Activated CD4-positive, alpha-beta T cell treated with anti-CD3 and anti-CD28 coated beads, Interleukin-2, amount 50 U/mL, for 4 hours (primary cell): ENCODE data around the gene DIPK1C.
"Not testable (repeated sequence)": the region's sequence is repeated elsewhere in the genome, so short reads cannot be mapped to it uniquely, and the experiment has no call there.

ENCODE experiments used
- DNase-seq, 2 experiments: peaks; one replicate each; pipeline ENCODE4 v3.0.0-alpha.2; 2020

The DIPK1C gene

DNA sequence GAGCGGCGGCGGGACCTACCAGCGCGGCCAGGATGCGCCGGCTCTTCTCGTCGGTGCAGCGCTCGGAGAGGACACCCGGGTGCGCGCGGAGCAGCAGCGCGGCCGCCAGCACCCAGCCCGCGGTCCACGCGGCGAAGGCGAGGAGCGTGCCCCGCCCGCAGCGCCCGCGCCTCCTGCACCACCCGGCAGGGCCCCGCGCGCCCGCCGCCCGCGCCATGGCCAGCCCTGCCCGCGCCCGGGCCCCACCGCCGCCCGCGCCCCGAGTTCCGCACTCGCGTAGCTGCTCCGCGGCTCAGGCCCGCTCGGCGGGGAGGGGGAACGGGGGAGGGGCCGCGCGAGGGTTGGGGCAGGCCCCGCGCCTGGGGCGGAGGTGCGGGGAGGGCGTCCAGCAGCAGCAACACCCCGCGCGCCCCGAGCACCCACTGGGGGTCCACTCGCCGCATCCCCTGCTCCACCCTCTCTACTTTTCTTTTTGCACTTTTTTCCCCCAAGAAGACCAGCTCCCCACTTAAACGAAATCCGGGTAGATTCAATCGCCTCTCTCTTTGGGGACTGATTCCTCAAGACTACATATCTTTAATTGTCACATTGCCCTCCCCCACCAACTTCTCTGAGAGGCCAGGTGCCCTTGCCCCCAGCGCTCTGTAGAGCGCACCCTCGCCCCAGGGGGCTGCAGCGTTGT, at the start of gene DIPK1C:
Gene DIPK1C, minus strand, starts transcription at position 266 of the 682 bp plus-strand sequence. Its CDS starts 49 bp downstream, at position 217.
- DNase-seq = no peak

DNA sequence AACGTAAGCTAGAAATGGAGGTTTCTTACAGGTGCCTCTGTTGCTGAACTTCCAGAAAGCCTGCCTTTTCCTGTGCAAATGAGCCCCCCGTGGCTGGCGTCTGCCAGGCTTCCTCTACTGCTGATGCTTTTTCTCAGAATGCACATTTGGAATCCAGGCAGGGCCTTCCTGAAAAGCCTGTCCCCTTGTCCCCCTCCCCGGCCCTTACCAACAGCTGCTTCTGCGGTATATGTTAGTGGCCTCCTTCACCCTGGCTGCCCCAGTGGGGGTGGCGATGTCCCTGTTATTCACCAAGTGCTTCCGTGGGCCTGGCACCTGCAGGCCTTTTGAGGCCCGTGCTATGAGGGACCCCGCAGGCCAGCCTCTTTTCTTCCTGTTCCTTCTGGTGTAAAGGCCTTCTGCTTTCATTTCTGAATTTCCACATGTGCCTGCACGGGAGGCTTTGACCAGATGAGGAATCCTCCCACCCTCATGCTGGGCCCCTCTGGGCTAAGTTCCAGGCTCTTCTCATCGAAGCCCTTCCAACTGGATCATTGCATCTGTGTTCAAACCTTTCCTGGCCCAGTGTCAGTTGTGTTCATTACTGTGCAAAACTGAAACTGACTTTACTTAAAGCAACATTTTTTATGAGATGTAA, 49.5 kb upstream of the DIPK1C start:
- no peak for DNase-seq

DNA sequence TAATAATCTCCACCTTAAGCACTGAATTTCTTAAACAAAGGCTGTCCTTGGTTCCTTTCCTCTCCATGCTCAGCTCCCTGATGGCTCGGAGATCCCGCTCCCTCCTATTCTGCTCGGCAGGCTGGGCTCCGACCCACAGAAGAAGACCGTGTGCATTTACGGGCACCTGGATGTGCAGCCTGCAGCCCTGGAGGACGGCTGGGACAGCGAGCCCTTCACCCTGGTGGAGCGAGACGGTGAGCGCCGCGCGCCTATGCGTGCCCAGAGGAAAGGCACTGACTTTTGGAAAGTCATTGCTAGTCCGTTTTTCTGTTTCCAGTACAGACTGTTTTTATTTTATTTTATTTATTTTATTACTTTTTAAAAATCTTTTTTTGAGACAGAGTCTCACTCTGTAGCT, 48.7 kb upstream of the DIPK1C start:
- no peak for DNase-seq

DNA sequence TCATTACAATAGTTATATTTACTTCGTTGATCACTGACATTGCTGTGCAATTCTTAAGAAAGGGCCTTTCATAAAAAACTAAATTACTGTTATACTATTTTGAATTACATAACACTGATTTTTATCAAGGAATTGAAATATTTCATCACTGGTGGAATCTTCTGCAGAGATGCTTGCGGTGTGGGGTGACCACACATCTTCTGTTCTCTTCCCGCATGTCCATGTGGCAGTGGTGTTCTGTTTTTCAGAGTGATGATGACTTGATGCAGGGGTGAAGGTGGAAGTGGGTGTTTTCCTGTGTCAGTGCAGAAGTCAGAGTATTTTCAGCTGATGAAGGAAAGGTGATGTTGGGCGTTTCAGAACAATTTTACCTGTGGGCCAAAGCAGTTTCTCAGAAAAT, 46.0 kb upstream of the DIPK1C start:
- DNase-seq = no peak

DNA sequence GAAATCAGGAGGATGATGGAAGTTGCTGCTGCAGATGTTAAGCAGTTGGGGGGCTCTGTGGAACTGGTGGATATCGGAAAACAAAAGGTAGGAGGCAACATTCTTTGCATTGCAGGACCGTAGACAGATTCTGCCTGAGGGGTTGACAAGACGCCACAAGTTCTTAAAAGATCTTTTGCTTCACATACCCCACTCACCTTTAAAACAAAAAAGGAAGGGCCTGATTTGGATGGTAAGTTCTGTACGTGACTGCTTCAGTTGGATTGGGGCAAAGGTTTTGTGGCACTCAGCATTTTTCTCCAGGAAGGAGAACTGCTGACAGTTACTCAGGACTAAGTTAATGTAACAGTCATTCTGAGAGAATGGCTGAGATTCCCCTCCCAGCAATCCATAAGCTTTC, 44.3 kb upstream of the DIPK1C start:
- no peak for DNase-seq

DNA sequence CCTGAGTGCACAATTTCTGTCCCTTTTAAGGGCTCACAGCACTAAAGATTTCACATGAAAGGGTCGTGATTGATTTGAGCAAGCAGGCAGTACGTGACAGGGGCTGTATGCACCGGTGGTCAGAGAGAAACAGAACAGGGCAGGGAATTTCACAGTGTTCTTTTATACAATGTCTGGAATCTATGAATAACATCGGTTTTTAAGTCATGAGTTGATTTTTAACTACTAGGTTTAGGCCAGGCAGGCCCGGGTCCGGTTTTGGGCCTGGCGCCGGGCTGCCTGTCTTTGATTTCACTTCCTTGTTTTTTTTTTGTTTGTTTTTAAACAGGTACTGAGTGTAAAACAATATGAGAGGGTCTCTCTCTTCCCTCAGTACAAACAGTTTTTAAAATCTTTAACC, 43.7 kb upstream of the DIPK1C start:
- not testable (repeated sequence) for DNase-seq

DNA sequence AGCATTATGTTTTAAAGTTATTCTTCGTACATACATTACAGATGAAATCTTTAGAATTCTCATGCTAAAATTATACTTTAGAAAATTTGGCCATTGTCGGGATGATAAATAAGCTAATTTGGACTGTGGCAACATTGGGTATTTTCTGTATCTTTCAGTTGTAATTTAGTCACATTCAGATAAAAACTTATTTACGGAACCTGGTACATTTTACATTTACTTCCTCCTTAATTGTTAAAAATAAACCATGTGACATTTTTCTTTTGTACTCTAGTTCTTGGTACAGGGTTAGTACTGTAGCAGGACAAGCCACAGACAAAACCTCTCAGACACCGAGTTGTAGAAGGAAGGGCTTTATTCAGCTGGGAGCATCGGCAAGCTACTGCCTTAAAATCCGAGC, 43.3 kb upstream of the DIPK1C start:
- DNase-seq = no peak

DNA sequence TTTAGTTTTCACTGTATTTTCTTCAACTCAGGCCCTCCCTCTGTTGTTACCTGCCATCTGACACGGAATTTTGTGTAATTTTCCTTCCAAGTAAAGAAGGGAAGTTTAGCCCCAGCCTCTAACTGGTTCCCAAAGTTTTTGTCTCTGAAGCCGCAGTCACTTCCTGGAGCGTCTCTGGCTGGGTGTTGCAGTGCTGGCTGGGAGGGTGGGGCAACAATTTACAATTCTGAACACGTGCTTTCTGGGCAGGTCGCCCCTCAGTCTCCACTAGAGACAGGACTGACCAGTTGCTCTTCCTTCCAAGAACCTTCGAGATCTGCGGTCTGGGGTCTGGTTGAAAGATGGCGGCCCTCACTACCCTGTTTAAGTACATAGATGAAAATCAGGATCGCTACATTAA, 42.5 kb upstream of the DIPK1C start:
- DNase-seq = peak; percentile 30 to 34

DNA sequence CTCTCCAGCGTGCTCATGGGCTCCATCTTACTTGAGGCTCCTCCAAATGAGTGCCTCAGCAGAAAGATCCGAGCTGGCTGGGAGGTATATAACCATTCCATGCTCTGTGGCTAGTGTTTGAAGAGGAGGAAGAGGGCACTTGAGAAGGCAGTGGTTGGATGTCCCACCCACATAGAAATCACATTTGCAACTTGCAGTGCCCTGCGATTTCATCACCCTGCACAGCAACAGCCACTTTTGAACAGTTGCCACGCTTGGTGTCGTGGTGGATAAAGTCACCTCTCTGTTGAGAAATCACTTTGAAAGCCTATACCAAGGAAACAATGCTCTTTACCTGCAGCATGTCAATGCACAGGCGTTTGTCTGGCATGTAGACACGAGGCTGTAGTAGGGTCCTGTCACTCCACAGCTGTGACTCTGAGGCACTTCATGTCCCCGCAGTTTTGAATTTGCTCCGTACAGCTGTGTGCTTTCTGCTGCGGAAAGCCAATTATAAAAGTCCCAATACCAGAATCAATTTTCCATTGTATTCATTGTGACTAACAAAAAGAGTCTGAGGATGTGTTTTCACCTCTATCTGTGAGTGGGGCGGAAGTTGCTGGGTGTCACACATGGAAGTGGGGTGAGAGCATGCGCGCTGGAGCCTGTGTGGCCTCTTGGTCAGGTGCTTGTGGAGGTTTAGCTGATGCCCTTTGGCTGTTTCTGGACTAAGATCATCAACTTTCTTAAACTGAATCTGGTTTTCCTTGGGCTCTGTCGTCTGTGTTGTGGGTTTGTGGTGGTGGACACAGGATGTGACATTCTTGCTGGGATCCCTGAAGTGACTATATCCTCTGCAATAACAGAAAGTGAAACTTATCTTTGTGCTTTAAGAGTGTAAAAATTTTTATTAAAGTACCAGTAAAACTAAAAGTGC, 41.9 kb upstream of the DIPK1C start:
- peak; percentile 73 to 75 for DNase-seq

DNA sequence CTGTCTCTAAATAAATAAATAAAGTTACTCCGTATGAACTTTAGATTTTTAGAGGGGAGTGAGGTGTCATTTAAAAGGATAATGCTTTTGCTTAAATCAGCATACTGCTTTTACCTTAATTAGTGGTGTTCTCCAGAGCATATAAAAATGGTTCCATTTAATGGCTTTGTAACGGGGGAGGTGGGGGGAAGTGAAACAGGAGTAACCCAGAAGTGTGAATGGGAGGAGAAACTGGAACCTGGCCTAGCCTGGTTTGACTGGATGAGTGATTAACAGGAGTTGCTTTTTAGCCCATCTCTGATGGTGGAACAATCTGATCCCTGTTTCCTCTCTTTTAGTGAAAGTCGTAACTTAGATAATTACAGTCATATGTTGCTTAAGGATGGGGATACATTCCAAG, 40.7 kb upstream of the DIPK1C start:
- DNase-seq = no peak

DNA sequence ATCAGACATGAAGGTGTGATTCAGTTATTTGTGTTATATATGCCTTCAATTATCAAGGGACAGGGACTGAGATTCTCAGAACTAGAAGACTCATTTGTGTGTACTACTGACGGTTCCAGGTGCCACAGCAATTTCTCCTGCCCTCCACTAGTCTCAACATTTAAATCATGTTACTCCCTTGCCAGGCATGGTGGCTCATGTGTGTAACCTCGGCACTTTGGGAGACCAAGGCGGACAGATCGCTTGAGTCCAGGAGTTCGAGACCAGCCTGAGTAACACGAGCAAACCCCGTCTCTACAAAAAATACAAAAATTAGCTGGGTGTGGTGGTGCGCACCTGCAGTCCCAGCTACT, 40.2 kb upstream of the DIPK1C start:
- DNase-seq = no peak

DNA sequence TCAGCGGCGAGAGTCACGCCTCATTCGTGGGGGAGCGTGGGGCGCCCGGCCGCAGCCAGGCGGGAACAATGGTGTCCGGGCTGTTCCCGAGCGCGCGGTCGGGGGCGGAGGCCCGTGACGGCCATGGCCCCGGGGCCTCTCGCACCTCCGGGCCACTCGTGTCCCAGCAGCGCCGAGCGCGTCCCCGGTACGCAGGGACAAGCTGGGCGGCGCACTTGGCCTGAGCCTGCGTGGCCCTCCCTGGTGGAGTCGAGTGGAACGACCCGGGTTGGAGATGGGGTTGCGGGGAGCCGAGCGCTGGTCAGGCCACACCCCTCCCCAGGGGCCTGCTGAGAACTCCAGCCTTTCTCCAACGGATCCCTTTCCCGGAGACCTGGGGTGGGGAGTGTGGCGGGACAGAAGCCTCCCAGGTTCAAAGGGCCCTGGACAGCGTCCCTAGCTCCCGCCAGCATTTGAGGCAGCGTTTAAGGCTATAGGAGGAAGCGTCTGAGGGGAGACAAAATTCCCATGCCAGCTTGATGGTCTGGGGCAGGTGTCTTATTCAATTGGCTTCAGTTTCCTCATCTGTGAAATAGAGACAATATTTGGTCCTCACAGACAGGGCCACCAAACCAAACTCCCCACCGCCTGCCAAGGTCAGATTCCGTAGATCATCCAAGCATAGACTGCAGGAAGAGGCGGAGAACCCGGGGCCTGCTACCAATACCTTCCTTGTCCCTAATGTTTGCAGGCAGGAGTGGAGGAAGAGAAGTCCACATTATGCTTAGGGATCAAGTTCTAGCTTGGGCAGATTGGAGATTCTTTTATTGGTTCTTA, 39.6 kb upstream of the DIPK1C start:
- DNase-seq = peak; percentile 14 to 19

DNA sequence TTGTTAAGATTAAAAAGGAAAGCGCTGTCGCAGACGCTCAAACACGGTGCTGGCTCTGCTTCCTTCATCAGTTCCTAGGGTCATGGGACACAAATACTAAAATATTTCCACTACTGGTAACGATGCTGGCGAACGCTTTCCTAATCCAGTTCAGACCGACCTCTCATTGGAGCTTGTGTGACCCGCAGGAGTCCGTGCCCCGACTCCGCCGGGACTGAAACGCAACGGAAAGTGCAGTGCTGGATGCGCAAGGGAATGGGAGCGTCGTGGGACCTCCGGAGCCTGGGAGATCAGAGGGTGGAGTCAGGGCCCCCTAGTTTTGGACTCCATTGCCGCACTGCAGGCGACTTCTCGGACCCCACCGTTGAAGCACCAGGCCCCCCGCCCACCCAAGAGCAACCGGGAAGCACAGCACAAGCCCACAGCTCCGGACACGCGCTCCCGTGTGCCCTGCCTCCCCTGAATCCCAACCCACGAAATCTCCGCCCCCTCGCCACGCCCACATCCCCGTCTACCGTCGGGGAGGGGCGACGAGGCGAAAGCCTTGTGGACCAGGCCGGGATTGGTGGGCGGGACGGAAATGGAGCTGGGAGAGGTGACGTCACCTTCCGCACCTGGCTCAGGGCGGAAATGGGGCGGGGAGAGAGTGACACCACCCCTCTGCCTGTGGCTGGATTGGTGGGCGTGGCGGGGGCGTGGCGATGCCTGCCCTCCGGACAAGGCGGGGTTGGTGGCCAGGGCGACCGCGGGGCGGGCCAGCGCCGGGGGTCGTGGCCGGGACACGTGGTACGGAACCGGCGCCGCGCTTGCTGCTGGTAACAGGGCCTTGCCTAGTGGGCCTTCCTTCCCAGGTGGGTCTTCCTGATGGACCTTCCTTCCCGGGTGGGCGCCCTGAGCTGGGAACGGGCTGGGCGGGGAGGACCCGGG, 38.7 kb upstream of the DIPK1C start, which contains the start of gene CNDP2:
Gene CNDP2, plus strand, starts transcription at position 783 of the 927 bp plus-strand sequence. CDS start 3,611 bp downstream, outside the sequence.
- DNase-seq = peak; percentile 98

DNA sequence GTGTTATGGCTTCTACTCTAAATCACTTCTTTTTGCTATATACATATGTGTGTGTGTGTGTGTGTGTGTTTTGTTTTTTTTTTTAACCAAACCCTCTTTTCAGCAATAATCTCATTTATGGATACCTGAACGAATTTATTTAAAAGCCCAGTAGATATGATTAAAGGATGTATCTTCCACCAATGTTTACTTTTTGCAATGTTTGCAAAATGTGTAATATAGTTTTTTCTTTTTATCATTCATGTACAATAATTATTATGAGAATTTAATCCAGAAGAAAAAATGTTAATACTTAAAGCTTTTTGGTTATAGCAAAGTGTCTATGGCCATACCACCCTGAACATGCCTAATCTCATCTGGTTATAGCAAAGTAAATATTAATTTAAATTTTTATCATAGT, 37.4 kb upstream of the DIPK1C start:
- no peak for DNase-seq

DNA sequence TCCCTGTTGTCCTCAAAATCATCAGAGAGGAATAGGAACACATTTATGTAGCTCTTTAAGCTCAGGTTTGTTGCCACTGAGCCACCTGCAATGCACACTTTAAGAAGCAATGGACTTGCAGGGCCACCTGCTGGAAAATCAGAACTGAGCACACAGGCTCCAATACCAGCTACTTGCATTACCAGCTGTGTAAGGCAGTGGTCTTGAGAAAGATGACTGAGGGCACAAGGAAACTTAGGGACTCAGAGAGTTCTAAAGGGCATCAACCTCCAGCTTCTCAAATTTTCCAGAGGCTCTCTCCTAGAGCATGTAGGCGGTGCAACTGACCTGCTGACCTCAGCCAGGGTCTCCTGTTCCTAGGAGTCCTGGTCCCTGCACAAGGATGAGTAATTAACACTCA, 36.6 kb upstream of the DIPK1C start:
- peak; percentile 49 to 58 for DNase-seq

DNA sequence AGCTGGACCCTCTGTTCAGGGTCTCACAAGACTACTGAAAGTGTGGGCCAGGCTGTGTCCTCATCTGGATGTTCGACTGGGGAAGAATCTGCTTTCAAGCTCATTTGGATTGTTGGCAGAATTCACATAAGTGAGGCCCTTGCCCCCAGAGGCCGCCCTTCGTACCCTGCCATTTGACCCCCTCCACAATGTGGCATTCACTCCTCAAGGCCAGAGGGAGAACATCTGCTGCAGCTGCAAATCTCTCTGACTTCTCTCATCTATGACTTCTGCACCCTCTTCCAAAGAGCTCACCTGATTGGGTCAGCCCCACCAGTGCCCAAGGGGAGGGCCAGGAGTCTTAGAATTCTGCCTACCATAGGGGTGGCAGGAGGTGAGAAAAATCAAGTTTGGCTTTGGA, 35.2 kb upstream of the DIPK1C start:
- DNase-seq = no peak

DNA sequence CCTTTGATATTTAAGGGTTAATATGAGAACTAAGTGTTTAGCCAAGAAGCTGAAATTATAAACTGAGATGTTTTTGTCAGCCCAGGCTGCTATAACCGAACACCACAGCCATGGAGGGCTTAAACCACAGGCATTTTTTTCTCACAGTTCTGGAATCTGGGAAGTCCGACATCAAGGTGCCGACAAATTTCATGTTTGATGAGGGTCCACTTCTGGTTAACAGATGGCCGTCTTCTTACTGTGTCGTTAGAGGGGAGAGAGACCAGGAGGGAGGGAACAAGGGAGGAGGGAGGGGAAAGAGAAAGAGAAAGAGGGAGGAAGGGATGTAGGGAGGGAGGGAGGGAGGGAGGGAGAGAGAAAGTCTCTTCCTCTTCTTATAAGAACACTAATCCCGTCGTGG, 32.6 kb upstream of the DIPK1C start:
- DNase-seq = no peak

DNA sequence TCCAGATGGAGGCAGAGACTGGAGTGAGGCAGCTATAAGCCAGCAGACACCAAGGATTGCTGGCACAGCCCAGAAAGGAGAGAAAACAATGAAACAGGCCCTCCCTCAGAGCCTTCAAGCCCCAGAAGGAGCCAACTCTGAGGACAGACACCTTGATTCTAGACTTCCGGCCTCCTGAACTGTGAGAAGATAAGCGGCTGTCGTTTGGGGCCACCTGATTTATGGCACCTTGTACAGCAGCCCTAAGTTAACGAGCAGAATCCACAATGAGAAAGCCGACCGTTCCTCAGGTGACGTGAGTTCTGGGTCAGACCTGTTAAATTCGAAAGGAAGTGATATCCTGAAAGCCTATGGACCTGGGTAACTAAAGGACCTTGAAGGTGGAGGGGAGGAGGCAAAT, 31.8 kb upstream of the DIPK1C start:
- no peak for DNase-seq

DNA sequence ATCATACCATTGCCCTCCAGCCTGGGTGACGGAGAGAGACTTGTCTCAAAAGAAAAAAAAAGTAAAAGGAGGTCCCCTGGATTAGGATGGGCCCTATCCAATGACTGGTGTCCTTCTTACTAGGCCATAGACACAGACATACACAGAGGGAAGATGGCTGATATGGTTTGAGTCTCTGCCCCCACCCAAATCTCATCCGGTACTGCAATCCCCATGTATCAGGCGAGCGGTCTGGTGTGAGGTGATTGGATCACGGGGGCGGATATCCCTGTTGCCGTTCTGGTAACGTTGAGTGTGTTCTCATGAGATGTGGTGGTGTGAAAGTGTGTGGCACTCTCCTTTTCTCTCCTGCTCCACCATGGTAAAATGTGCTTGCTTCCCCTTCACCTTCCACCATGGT, 31.2 kb upstream of the DIPK1C start:
- no peak for DNase-seq

DNA sequence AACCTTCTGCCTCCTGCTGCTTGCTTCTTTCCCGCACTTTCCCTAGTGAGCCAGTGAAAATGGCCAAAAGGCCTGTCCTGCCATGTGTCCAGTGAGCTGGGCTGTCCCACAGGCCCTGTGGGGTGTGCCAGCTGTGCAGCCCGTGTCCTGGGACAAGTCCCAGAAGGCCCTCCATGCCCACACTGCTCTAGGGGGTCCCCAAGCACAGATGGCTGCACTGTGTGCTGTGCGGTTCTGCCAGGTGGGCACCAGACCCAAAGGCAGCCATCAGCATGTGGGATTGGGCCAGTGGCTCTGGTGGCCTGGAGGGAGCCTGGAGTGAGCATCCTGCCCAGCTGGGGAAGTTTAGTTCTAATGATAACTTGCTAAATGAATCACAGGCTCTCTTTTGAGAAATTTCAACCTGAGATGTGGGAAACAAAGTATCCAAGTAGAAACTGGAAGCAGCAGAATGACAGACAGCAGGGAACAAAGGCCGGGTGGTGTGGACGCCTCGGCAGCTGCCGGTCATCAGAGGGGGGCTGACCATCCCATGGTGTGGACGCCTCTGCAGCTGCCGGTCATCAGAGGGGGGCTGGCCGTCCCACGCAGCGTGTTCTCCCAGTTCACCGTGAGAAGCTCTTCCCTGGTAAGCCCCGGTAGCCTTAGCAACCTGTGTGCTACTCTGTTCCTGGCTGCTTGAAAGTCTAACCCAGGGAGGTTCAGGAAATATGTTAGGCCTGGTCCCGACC, 29.2 kb upstream of the DIPK1C start:
- DNase-seq = no peak

DNA sequence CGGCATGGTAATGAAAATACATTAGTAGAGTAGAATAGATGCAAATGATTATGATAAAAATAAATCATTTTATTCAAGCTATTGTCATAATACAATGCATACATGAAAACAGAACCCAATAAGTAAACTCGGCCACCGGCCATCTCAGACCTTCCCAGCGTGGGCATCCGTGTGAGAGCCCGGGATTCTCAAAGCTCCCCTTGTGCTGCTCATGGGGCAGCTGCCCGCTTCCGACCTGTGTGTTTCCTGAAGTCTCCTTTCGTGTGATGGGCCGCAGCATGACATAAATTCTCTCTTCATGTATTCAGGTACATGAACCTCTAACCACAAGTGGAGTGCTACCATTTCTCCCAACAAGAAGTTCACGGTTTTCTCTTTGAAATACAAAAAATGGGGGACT, 25.6 kb upstream of the DIPK1C start:
- DNase-seq = no peak
